Uterus (tissue), 4 donors: ENCODE data around the gene BCAR1. TPM values are rescaled to one million over a fixed set of nuclear protein-coding genes. Genes with fewer than 3 reads are reported as not detected.

ENCODE experiments used
- DNase-seq, 2 donors: peaks; one replicate each; pipeline ENCODE4 v3.0.0-alpha.2; 2019 to 2020
- H3K27ac ChIP-seq, 2 donors: fragments of 200-600 bp; sonication (generic); 1 replicate in 1 of 2; 2 replicates in 1 of 2; pipeline ENCODE4 v1.5.1; 2016 to 2018
- H3K27me3 ChIP-seq, 2 donors: fragments of 200-600 bp; sonication (generic); one replicate each; pipeline ENCODE4 v1.5.1; 2018 to 2019; ENCODE audit warnings: control low read depth in 1 of 2
- H3K36me3 ChIP-seq, 2 donors: fragments of 200-600 bp; sonication (generic); one replicate each; pipeline ENCODE4 v1.5.1; 2019; ENCODE audit warnings: control low read depth in 1 of 2
- H3K4me1 ChIP-seq, 2 donors: fragments of 200-600 bp; sonication (generic); one replicate each; pipeline ENCODE4 v1.5.1; 2018 to 2019; ENCODE audit warnings: control low read depth in 1 of 2
- H3K4me3 ChIP-seq, 2 donors: fragments of 200-600 bp; sonication (generic); 1 replicate in 1 of 2; 2 replicates in 1 of 2; pipeline ENCODE4 v1.5.1; 2018 to 2019; ENCODE audit warnings: mild to moderate bottlenecking in 1 of 2
- H3K9me3 ChIP-seq, 2 donors: fragments of 200-600 bp; sonication (generic); one replicate each; pipeline ENCODE4 v1.5.1; 2019; ENCODE audit warnings: control low read depth in 1 of 2
- CTCF ChIP-seq, 4 experiments: fragments of 200-600 bp in 2 of 4; fragments of 450-650 bp in 2 of 4; sonication (generic) in 2 of 4; IDR thresholded peaks; one replicate each; pipeline ENCODE4 v1.5.1; 2016 to 2019; ENCODE audit warnings: antibody characterized with exemption in 4 of 4, mild to moderate bottlenecking in 2 of 4, moderate library complexity in 1 of 4
- POLR2A ChIP-seq, 2 donors: fragments of 450-650 bp; IDR thresholded peaks; one replicate each; pipeline ENCODE4 v1.6.1; 2016; ENCODE audit warnings: antibody characterized with exemption in 2 of 2, mild to moderate bottlenecking in 1 of 2, moderate library complexity in 1 of 2
- intact Hi-C: fragments of 100-400 bp; cut with DNase I; formaldehyde crosslinking; loops from one replicate; pipeline ENCODE4 v1.15.1; 2023; ENCODE audit warnings: low total_unique reads
- total RNA-seq, 4 donors: library from RNA; depleted of rRNA in 3 of 4; stranded (reverse); fragments of >200 nt in 3 of 4; gene quantifications; one replicate each; pipeline versions ENCODE4 v1.1.0 to v1.2.4, GENCODE V29; 2014 to 2023
- donor health status: DM: yes; HTN: yes; CAD: no.

BCAR1 gene
- total RNA-seq, 4 donors from 2014 or later, result 42.8 to 104 (median 47.2) TPM

- H3K4me3 ChIP-seq, result no peak overlapping the region
- TF ChIP-seq POLR2A (IDR thresholded peaks at IDR 0.05) (no peak), CTCF (IDR thresholded peaks at IDR 0.05) (no peak)
- no peaks in the 10 kb centered on the region for H3K36me3 ChIP-seq
- H3K27me3 ChIP-seq, result no peaks in the 10 kb centered on the region
- H3K27ac ChIP-seq, result peak overlapping the region; percentile 82 to 97
- no peak for DNase-seq
- no peaks in the 10 kb centered on the region for H3K9me3 ChIP-seq
- intact Hi-C loops, result no loop called here
- H3K4me1 ChIP-seq, result peaks cover 29 to 81% of the 10 kb centered on the region in 2 donors
Observed at GRCh38 chr16:75249441-75249840, 2.0 kb downstream of the BCAR1 start.

- DNase-seq, result no peak
- intact Hi-C loops, result no loop called here
- H3K9me3 ChIP-seq, result no peaks in the 10 kb centered on the region
- peak overlapping the region; percentile 97 for H3K27ac ChIP-seq
- no peaks in the 10 kb centered on the region for H3K27me3 ChIP-seq
- peaks cover 29 to 81% of the 10 kb centered on the region in 2 donors for H3K4me1 ChIP-seq
- no peak overlapping the region for H3K4me3 ChIP-seq
- H3K36me3 ChIP-seq, result no peaks in the 10 kb centered on the region
- TF ChIP-seq POLR2A (IDR thresholded peaks at IDR 0.05) (no peak), CTCF (IDR thresholded peaks at IDR 0.05) (no peak)
Observed at GRCh38 chr16:75248536-75249380, 2.7 kb downstream of the BCAR1 start.

GRCh38 chr16:75248142-75248535 is 3.3 kb downstream of the BCAR1 start:
- Histone ChIP-seq H3K27ac (peak overlapping the region; percentile 97), H3K9me3 (no peaks in the 10 kb centered on the region), H3K4me3 (no peak overlapping the region), H3K4me1 (peaks cover 27 to 79% of the 10 kb centered on the region in 2 donors), H3K27me3 (no peaks in the 10 kb centered on the region), H3K36me3 (no peaks in the 10 kb centered on the region)
- TF ChIP-seq CTCF (IDR thresholded peaks at IDR 0.05), result no peak
- no peak for TF ChIP-seq POLR2A (IDR thresholded peaks at IDR 0.05)
- DNase-seq, result no peak
- intact Hi-C loops, result no loop called here

GRCh38 chr16:75247249-75247648 is 4.2 kb downstream of the BCAR1 start:
- H3K27me3 ChIP-seq, result no peaks in the 10 kb centered on the region
- H3K27ac ChIP-seq, result peak overlapping the region; percentile 97
- H3K36me3 ChIP-seq, result no peaks in the 10 kb centered on the region
- no peaks in the 10 kb centered on the region for H3K9me3 ChIP-seq
- TF ChIP-seq CTCF (IDR thresholded peaks at IDR 0.05) (no peak), POLR2A (IDR thresholded peaks at IDR 0.05) (no peak)
- DNase-seq, result no peak
- no peak overlapping the region for H3K4me3 ChIP-seq
- peaks cover 18 to 70% of the 10 kb centered on the region in 2 donors for H3K4me1 ChIP-seq
- intact Hi-C loops, result no loop called here

GRCh38 chr16:75246504-75247205 is 4.8 kb downstream of the BCAR1 start:
- H3K27ac ChIP-seq, result peak overlapping the region; percentile 97
- intact Hi-C loops, result no loop called here
- H3K4me3 ChIP-seq, result no peak overlapping the region
- no peaks in the 10 kb centered on the region for H3K27me3 ChIP-seq
- H3K9me3 ChIP-seq, result no peaks in the 10 kb centered on the region
- no peak for DNase-seq
- TF ChIP-seq POLR2A (IDR thresholded peaks at IDR 0.05), result no peak
- no peak for TF ChIP-seq CTCF (IDR thresholded peaks at IDR 0.05)
- no peaks in the 10 kb centered on the region for H3K36me3 ChIP-seq
- peaks cover 14 to 68% of the 10 kb centered on the region in 2 donors for H3K4me1 ChIP-seq
